Gastrocnemius medialis (tissue), 4 donors: ENCODE data around the gene FAM163B. TPM values are rescaled to one million over a fixed set of nuclear protein-coding genes. Genes with fewer than 3 reads are reported as not detected.

Experiments
- ATAC-seq, 2 donors: fragments of 150-250 bp; one replicate each; pipeline ENCODE4 v1.9.1; 2016
- DNase-seq, 2 donors: peaks; one replicate each; pipeline ENCODE4 v3.0.0-alpha.2; 2019
- H3K27ac ChIP-seq, 4 donors: fragments of 200-600 bp; sonication (generic); 1 replicate in 1 of 4; 2 replicates in 3 of 4; pipeline ENCODE4 v1.5.1; 2016 to 2018; ENCODE audit warnings: mild to moderate bottlenecking in 2 of 4, moderate library complexity in 1 of 4
- H3K27me3 ChIP-seq, 3 donors: fragments of 200-600 bp; sonication (generic) in 2 of 3; 1 replicate in 1 of 3; 2 replicates in 2 of 3; pipeline versions ENCODE4 v1.5.1 to v1.6.0; 2016 to 2019; ENCODE audit warnings: mild to moderate bottlenecking in 1 of 3, moderate library complexity in 1 of 3
- H3K36me3 ChIP-seq, 2 donors: fragments of 200-600 bp; sonication (generic) in 1 of 2; one replicate each; pipeline ENCODE4 v1.5.1; 2017 to 2018
- H3K4me1 ChIP-seq, 2 donors: fragments of 200-600 bp; sonication (generic) in 1 of 2; one replicate each; pipeline ENCODE4 v1.5.1; 2016 to 2017; ENCODE audit warnings: mild to moderate bottlenecking in 2 of 2
- H3K4me3 ChIP-seq, 4 donors: fragments of 200-600 bp; sonication (generic) in 3 of 4; 1 replicate in 1 of 4; 2 replicates in 3 of 4; pipeline ENCODE4 v1.5.1; 2016 to 2019; ENCODE audit warnings: mild to moderate bottlenecking in 2 of 4
- H3K9me3 ChIP-seq, 3 donors: fragments of 200-600 bp; sonication (generic) in 2 of 3; 1 replicate in 1 of 3; 2 replicates in 2 of 3; pipeline ENCODE4 v1.5.1; 2016 to 2019
- POLR2A ChIP-seq, 2 donors: fragments of 450-650 bp; IDR thresholded peaks; one replicate each; pipeline ENCODE4 v1.6.1; 2017; ENCODE audit warnings: antibody characterized with exemption in 2 of 2, mild to moderate bottlenecking in 2 of 2, moderate library complexity in 2 of 2
- in situ Hi-C, 4 donors: fragments of 200-750 bp; cut with MboI; loops; one replicate each; pipeline versions ENCODE4 v1.15.0 to v1.8.0; 2017; ENCODE audit warnings: low sequenced_read_pairs in 4 of 4
- intact Hi-C: fragments of 100-400 bp; cut with DNase I; formaldehyde crosslinking; loops from one replicate; pipeline ENCODE4 v1.15.1; 2023; ENCODE audit warnings: low total_unique reads
- total RNA-seq, 4 donors: library from RNA; depleted of rRNA; stranded (reverse); fragments of >200 nt; gene quantifications; one replicate each; pipeline versions ENCODE4 v1.1.0 to v1.2.3, GENCODE V29; 2016
- TF ChIP-seq, protein P1 (sequence below), 5 experiments: fragments of 450-650 bp in 3 of 5; fragments of 200-600 bp in 2 of 5; sonication (generic) in 2 of 5; IDR thresholded peaks in 4 of 5; conservative IDR thresholded peaks in 1 of 5; 1 replicate in 4 of 5; 2 replicates in 1 of 5; pipeline ENCODE4 v1.5.1; 2016 to 2019; ENCODE audit warnings: antibody characterized with exemption in 5 of 5, mild to moderate bottlenecking in 3 of 5, moderate library complexity in 3 of 5

Gene FAM163B
- total RNA-seq, 4 donors from 2014 or later = not detected

DNA sequence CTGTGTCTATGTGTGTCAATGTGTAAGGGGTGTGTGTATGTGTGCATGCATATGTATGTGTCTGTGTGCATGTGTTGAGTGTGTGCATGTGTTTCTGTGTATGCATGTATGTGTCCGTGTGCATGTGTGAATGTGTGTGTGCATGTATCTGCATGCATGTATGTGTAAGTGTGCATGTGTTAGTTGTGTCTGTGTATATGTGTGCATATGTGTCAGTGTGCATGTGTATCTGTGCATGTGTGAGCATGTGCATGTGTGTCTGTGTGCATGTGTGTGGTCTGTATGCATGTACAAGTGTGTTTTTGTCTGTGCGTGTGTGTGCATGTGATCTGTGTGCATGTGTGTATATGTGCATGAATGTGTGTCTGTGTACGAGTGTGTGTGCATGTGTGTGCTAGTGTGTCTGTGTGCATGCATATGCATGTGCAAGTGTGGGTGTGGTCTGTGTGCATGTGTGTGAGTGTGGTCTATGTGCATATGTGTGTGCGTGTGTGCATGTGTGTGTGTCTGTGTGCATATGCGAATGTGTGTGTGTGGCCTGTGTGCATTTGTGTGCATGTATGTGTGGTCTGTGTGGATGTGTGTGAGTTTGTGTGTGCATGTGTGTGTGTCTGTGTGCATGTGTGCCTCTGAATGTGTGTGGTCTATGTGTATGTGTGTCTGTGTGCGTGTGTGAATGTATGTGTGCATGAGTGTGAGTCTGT is 9.6 kb downstream of the FAM163B start:
- TF ChIP-seq, protein P1, sequence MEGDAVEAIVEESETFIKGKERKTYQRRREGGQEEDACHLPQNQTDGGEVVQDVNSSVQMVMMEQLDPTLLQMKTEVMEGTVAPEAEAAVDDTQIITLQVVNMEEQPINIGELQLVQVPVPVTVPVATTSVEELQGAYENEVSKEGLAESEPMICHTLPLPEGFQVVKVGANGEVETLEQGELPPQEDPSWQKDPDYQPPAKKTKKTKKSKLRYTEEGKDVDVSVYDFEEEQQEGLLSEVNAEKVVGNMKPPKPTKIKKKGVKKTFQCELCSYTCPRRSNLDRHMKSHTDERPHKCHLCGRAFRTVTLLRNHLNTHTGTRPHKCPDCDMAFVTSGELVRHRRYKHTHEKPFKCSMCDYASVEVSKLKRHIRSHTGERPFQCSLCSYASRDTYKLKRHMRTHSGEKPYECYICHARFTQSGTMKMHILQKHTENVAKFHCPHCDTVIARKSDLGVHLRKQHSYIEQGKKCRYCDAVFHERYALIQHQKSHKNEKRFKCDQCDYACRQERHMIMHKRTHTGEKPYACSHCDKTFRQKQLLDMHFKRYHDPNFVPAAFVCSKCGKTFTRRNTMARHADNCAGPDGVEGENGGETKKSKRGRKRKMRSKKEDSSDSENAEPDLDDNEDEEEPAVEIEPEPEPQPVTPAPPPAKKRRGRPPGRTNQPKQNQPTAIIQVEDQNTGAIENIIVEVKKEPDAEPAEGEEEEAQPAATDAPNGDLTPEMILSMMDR (IDR thresholded peaks at IDR 0.05 in 4 of 5, conservative IDR thresholded peaks at IDR 0.05 in 1 of 5) = no peak

DNA sequence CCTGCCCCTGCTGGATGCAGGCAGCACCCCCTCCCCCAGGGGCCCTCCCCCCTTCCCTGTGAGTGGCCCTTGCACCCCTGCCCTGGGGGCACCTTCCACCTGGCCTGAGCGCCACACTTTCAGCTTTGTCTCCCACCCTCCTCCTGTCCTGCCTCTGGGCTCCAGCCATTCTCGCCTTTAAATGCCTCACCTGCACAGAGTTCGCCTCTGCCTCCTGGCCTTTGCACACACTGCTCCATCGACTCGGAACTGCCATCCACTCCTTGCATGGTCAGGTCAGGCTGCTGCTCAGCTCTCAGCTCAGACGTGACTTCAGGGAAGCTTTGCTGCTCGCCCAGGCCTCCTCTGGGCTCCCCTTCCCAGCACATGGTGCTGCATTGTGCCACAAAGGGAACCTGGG is 10.2 kb downstream of the FAM163B start:
- no peaks in the 10 kb centered on the region for H3K4me1 ChIP-seq
- no peak for TF ChIP-seq POLR2A (IDR thresholded peaks at IDR 0.05)
- TF ChIP-seq, protein P1 (IDR thresholded peaks at IDR 0.05 in 4 of 5, conservative IDR thresholded peaks at IDR 0.05 in 1 of 5) = no peak
- ATAC-seq (no peak), DNase-seq (no peak)
- peaks cover 0 to 11% (median 0%) of the 10 kb centered on the region in 3 donors for H3K9me3 ChIP-seq
- in situ Hi-C loops (no loop called here), intact Hi-C loops (no loop called here)
- no peak overlapping the region for H3K27ac ChIP-seq
- H3K27me3 ChIP-seq = peaks cover 18 to 24% (median 20%) of the 10 kb centered on the region in 3 donors
- H3K36me3 ChIP-seq = no peaks in the 10 kb centered on the region
- no peak overlapping the region for H3K4me3 ChIP-seq

More for the DNA sequence above, 9.6 kb downstream of the FAM163B start:
- no peak overlapping the region for H3K27ac ChIP-seq
- H3K36me3 ChIP-seq = no peaks in the 10 kb centered on the region
- no peak overlapping the region for H3K4me3 ChIP-seq
- H3K4me1 ChIP-seq = no peaks in the 10 kb centered on the region
- H3K27me3 ChIP-seq = peaks cover 22 to 31% (median 22%) of the 10 kb centered on the region in 3 donors
- intact Hi-C loops (no loop called here), in situ Hi-C loops (no loop called here)
- H3K9me3 ChIP-seq = peaks cover 0 to 11% (median 0%) of the 10 kb centered on the region in 3 donors
- no peak for DNase-seq
- no peak for ATAC-seq

DNA sequence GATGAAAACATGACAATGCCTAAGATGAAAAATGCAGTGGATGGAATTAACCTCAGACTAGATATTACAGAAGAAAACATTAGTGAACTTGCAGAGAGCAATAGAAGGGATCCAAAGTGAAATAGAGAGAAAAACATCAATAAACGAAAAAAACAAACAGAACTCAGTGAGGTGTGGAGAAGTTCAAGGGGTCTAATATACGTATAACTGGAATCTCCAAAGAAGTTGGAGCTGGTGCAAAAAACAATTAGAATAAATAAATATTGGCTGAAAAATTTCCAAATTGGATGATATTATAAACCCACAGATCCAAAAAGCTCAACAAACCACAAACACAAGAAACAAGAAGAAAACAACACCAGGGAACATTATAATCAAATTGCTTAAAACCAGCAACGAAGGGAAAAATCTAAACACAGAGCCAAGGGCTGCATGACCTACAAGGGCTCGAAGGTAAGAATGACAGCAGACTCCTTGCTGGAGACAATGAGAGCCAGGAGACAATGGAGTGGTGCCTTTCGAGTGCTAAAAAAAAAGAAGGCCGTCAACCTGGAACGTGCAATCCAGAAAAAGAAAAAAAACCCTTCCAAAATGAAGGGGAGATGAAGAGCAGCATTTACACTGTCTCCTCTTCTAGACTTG is 11.8 kb downstream of the FAM163B start:
- intact Hi-C loops (no loop called here), in situ Hi-C loops (no loop called here)

DNA sequence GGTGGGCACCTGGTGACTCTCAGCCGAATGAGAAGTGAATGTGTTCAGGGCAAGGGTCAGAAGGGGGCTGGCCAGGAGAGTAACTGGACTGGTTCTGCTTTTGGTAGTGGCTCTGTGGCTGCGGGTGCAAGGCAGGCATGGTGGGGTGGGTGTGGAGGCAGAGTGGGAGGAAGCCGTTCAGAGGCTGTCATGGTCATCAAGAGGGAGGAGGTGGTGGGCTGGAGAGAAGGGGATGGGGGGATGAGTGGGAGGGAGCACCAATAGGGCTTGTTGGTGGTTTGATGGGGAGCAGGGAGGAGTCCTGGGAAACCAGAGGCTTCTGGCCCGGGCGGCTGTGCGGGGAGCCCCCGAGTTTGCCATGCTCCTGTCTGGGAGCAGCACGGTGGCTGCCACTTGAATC is 13.3 kb downstream of the FAM163B start:
- ATAC-seq (no peak), DNase-seq (no peak)
- no peak overlapping the region for H3K4me3 ChIP-seq
- in situ Hi-C loops (no loop called here), intact Hi-C loops (no loop called here)
- H3K36me3 ChIP-seq = no peaks in the 10 kb centered on the region
- H3K27ac ChIP-seq = no peak overlapping the region
- TF ChIP-seq, protein P1 (IDR thresholded peaks at IDR 0.05 in 4 of 5, conservative IDR thresholded peaks at IDR 0.05 in 1 of 5) = no peak
- no peak for TF ChIP-seq POLR2A (IDR thresholded peaks at IDR 0.05)
- peaks cover 4 to 9% (median 6%) of the 10 kb centered on the region in 3 donors for H3K27me3 ChIP-seq
- H3K9me3 ChIP-seq = peaks cover 0 to 11% (median 0%) of the 10 kb centered on the region in 3 donors
- H3K4me1 ChIP-seq = no peaks in the 10 kb centered on the region

More for the DNA sequence above, 11.8 kb downstream of the FAM163B start:
- H3K27me3 ChIP-seq = peaks cover 12 to 20% (median 12%) of the 10 kb centered on the region in 3 donors
- peaks cover 0 to 11% (median 0%) of the 10 kb centered on the region in 3 donors for H3K9me3 ChIP-seq
- H3K4me1 ChIP-seq = no peaks in the 10 kb centered on the region
- DNase-seq (no peak), ATAC-seq (no peak)
- no peak overlapping the region for H3K4me3 ChIP-seq
- TF ChIP-seq POLR2A (IDR thresholded peaks at IDR 0.05) = no peak
- TF ChIP-seq, protein P1 (IDR thresholded peaks at IDR 0.05 in 4 of 5, conservative IDR thresholded peaks at IDR 0.05 in 1 of 5) = no peak
- no peaks in the 10 kb centered on the region for H3K36me3 ChIP-seq
- H3K27ac ChIP-seq = no peak overlapping the region
